ENCODE results near the gene LOXL1. TPM values are rescaled to one million over a fixed set of nuclear protein-coding genes. Genes with fewer than 3 reads are reported as not detected.
A peak's percentile ranks its signal among the peaks of the same experiment; 100 is the strongest.

The LOXL1 gene
- total and polyA plus RNA-seq, 2 of the 13 experiments (the other 11 are each of a cell fraction or from before 2014, with no cell fraction given) = 0.51 to 1.3 TPM

GRCh38 chr15:73981761-73982221, 55.5 kb downstream of the LOXL1 start:
- Histone ChIP-seq H3K27me3 (ENCODE audit: control insufficient read depth in 1 of 2, insufficient read depth in 2 of 2, low read length in 2 of 2) (no peaks in the 10 kb centered on the region; a peak in 1 of 5 replicates), H3K36me3 (replicated peaks in 1 of 2; ENCODE audit: control insufficient read depth in 1 of 2, insufficient read depth in 2 of 2, low read length in 2 of 2) (no peaks in the 10 kb centered on the region), H3K4me3 (replicated peaks in 1 of 3; ENCODE audit: insufficient read depth in 1 of 3, low read depth in 2 of 3, low read length in 3 of 3) (no peak overlapping the region), H3K27ac (ENCODE audit: extremely low read length, insufficient read depth, low read length) (no peak overlapping the region), H3K9ac (ENCODE audit: insufficient read depth, low read depth, low read length) (no peak overlapping the region), H3K9me3 (ENCODE audit: low read length) (no peaks in the 10 kb centered on the region), H2AFZ (ENCODE audit: low read length) (no peak overlapping the region), H3K4me1 (ENCODE audit: insufficient read depth, low read length) (no peaks in the 10 kb centered on the region), H3K79me2 (ENCODE audit: insufficient read depth, low read length) (no peaks in the 10 kb centered on the region), H3K4me2 (ENCODE audit: low read depth, low read length) (no peak overlapping the region), H4K20me1 (ENCODE audit: insufficient read depth, low read length) (no peaks in the 10 kb centered on the region)
- FAIRE-seq = no peak
- POLR2A ChIA-PET = no interaction called here
- DNase-seq (ENCODE audit: low spot score) = no peak
- WGBS (ENCODE audit: low lambda C conversion rate) = 17% methylated on average over 5 of the region's 5 CpGs
- no TSS peak for BruUV-seq (replicated peaks)
- CTCF ChIA-PET (ENCODE audit: low intra/inter-chr PET ratio, low total read pairs) = no interaction called here
- TF ChIP-seq KLF6 (CRISPR knock-in tag; IDR thresholded peaks at IDR 0.05) (no peak), TCF7 (IDR thresholded peaks at IDR 0.05; ENCODE audit: low read depth) (no peak), ZNF777 (CRISPR knock-in tag; IDR thresholded peaks at IDR 0.05) (no peak), NR2F6 (IDR thresholded peaks at IDR 0.05) (no peak), NR2F6 (CRISPR knock-in tag; IDR thresholded peaks at IDR 0.05) (no peak), ZBTB1 (CRISPR knock-in tag; IDR thresholded peaks at IDR 0.05; ENCODE audit: borderline replicate concordance) (no peak), AFF4 (CRISPR knock-in tag; IDR thresholded peaks at IDR 0.05) (no peak)
- peak; percentile 40 for ATAC-seq
- in situ Hi-C loops (cut with HindIII; ENCODE audit: extremely low pct_ligation_motif_present, low pct_unique_long_range_greater_than_20kb) = no loop called here
- intact Hi-C loops (cut with micrococcal nuclease; ENCODE audit: unreplicated experiment) = no loop called here
